Adrenal gland (tissue), 12 donors: Measurements from ENCODE around the gene CALML4. TPM values are rescaled to one million over a fixed set of nuclear protein-coding genes. Genes with fewer than 3 reads are reported as not detected.
A peak's percentile ranks its signal among the peaks of the same experiment; 100 is the strongest.

Experiments
- DNase-seq, 7 donors: peaks; one replicate each; pipeline ENCODE4 v3.0.0-alpha.2; 2019 to 2020
- H3K27ac ChIP-seq, 5 donors: fragments of 200-600 bp; sonication (generic) in 4 of 5; 1 replicate in 3 of 5; 2 replicates in 2 of 5; pipeline versions ENCODE4 v1.5.1 to v1.8.0; 2016 to 2020; ENCODE audit warnings: mild to moderate bottlenecking in 1 of 5
- H3K27me3 ChIP-seq: fragments of 200-600 bp; 2 replicates; pipeline ENCODE4 v1.8.0; 2021
- H3K36me3 ChIP-seq, 2 donors: fragments of 200-600 bp; replicated peaks in 1 of 2; 1 replicate in 1 of 2; 2 replicates in 1 of 2; pipeline versions ENCODE4 v1.5.1 to v1.8.0; 2018 to 2022
- H3K4me1 ChIP-seq, 2 donors: fragments of 200-600 bp; replicated peaks in 1 of 2; 1 replicate in 1 of 2; 2 replicates in 1 of 2; pipeline versions ENCODE4 v1.5.1 to v1.8.0; 2018 to 2021
- H3K4me3 ChIP-seq, 4 donors: fragments of 200-600 bp; sonication (generic) in 3 of 4; one replicate each; pipeline ENCODE4 v1.5.1; 2016 to 2018
- H3K9me3 ChIP-seq, 3 donors: fragments of 200-600 bp; sonication (generic) in 1 of 3; replicated peaks in 1 of 3; 1 replicate in 2 of 3; 2 replicates in 1 of 3; pipeline versions ENCODE4 v1.5.1 to v1.8.0; 2016 to 2021
- CTCF ChIP-seq, 6 experiments: fragments of 450-650 bp in 4 of 6; fragments of 200-600 bp in 2 of 6; sonication (generic) in 1 of 6; IDR thresholded peaks; 1 replicate in 5 of 6; 2 replicates in 1 of 6; pipeline versions ENCODE4 v1.5.1 to v1.8.0; 2016 to 2021; ENCODE audit warnings: antibody characterized with exemption in 6 of 6, mild to moderate bottlenecking in 2 of 6, moderate library complexity in 1 of 6
- POLR2A ChIP-seq, 2 donors: fragments of 450-650 bp; IDR thresholded peaks; one replicate each; pipeline ENCODE4 v1.6.1; 2017; ENCODE audit warnings: antibody characterized with exemption in 2 of 2, mild to moderate bottlenecking in 2 of 2, moderate library complexity in 1 of 2
- WGBS, 4 donors: extraction: QIAGEN DNeasy Blood & Tissue Kit in 2 of 4; methylation state at CpG; one replicate each; pipeline versions ENCODE4 v1.1.5 to v1.1.7; 2013 to 2017; 5-methylcytosine and 5-hydroxymethylcytosine counted together
- intact Hi-C, 2 donors: fragments of 100-400 bp; cut with DNase I; formaldehyde crosslinking; loops; one replicate each; pipeline versions ENCODE4 v1.14.1 to v1.15.0; 2022 to 2023
- polyA plus RNA-seq, 3 donors: library from polyadenylated mRNA; stranded (reverse); fragments of 200-250 nt in 2 of 3; fragments of 350-450 nt in 1 of 3; fragmentation: Illumina TruSeq in 1 of 3; extraction: RNeasy Lipid Tissue Mini Kit (QIAGEN cat#74804) in 1 of 3; gene quantifications; one replicate each; pipeline ENCODE4 v1.2.3, GENCODE V29; 2013 to 2014
- total RNA-seq, 9 donors: library from RNA; depleted of rRNA in 4 of 9; stranded (reverse); fragments of >200 nt in 4 of 9; fragments of 120-200 nt in 1 of 9; fragmentation: NEBNext Ultra II Directional in 1 of 9; extraction: Animal tissue kit (Norgen Biotek cat#: 25700) in 1 of 9; gene quantifications; one replicate each; pipeline versions ENCODE4 v1.1.0 to v1.2.4, GENCODE V29; 2013 to 2023
- donor health status: healthy with polysubstance abuse.
- donor health status: Bipolar disorder and iron deficiency.
- donor health status: DM: yes; HTN: yes; CAD: no.
- donor health status: DM: no; HTN: no; CAD: no.
- donor health status: DM: no; HTN: no; CAD: no.
- donor health status: DM: yes; HTN: yes; CAD: no.

The CALML4 gene
- total and polyA plus RNA-seq, 12 donors = 3.3 to 25.1 (median 7.2) TPM

- intact Hi-C loops = no loop called here
- Histone ChIP-seq H3K4me1 (no peaks in the 10 kb centered on the region), H3K27me3 (no peaks in the 10 kb centered on the region), H3K36me3 (no peaks in the 10 kb centered on the region), H3K9me3 (no peaks in the 10 kb centered on the region), H3K27ac (no peak overlapping the region), H3K4me3 (peak overlapping the region in 1 of 4 donors; percentile 31)
- 36 to 73% (median 40%) methylated on average over 3 to 23 of the region's 23 CpGs for WGBS, 4 donors
- TF ChIP-seq CTCF (IDR thresholded peaks at IDR 0.05) (peak; percentile 73 to 86 (median 83)), POLR2A (IDR thresholded peaks at IDR 0.05) (no peak)
- DNase-seq = peak; percentile 58 to 79 (median 69)
Observed at GRCh38 chr15:68210821-68211655, 5.9 kb upstream of the CALML4 start.

DNA sequence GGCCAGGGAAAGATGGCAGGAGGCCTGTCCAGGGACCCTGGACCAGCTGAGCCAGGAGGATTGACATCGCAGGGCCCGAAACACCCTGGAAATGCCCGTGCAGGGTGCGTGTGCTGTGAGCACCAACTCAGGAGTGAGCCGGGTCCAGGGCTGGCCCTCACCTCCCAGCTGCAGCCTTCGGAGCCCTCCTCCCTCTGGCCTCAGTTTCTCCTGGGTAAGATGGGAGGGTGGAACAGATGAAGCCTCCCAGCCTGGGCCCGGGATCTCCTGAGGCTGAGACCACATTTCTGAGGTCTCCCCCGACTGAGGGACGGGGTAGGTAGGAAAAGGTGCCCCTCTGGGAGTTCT is 5.3 kb upstream of the CALML4 start:
- Histone ChIP-seq H3K9me3 (no peaks in the 10 kb centered on the region), H3K27ac (no peak overlapping the region), H3K4me3 (peak overlapping the region in 1 of 4 donors; percentile 31), H3K4me1 (peaks cover 3 to 5% of the 10 kb centered on the region in 2 donors), H3K36me3 (no peaks in the 10 kb centered on the region), H3K27me3 (no peaks in the 10 kb centered on the region)
- TF ChIP-seq CTCF (IDR thresholded peaks at IDR 0.05) = no peak
- TF ChIP-seq POLR2A (IDR thresholded peaks at IDR 0.05) = no peak
- peak in 2 of 7 donors; percentile 10 to 41 for DNase-seq
- intact Hi-C loops = no loop called here
- WGBS, 4 donors = 68 to 88% (median 80%) methylated on average over 7 to 9 of the region's 9 CpGs

- Histone ChIP-seq H3K36me3 (no peaks in the 10 kb centered on the region), H3K9me3 (no peaks in the 10 kb centered on the region), H3K27ac (no peak overlapping the region), H3K4me3 (no peak overlapping the region), H3K4me1 (peaks cover 8 to 10% of the 10 kb centered on the region in 2 donors), H3K27me3 (no peaks in the 10 kb centered on the region)
- DNase-seq = peak in 3 of 7 donors; percentile 6 to 46 (median 15)
- WGBS, 4 donors = 72 to 85% (median 81%) methylated on average over 12 to 13 of the region's 13 CpGs
- TF ChIP-seq CTCF (IDR thresholded peaks at IDR 0.05) (no peak), POLR2A (IDR thresholded peaks at IDR 0.05) (no peak)
- intact Hi-C loops = loop anchor here (5.0 kb wide), 1 partner anchor 348 kb away; no protein-coding TSS in a partner anchor
Observed at GRCh38 chr15:68209735-68210408, 4.7 kb upstream of the CALML4 start.

DNA sequence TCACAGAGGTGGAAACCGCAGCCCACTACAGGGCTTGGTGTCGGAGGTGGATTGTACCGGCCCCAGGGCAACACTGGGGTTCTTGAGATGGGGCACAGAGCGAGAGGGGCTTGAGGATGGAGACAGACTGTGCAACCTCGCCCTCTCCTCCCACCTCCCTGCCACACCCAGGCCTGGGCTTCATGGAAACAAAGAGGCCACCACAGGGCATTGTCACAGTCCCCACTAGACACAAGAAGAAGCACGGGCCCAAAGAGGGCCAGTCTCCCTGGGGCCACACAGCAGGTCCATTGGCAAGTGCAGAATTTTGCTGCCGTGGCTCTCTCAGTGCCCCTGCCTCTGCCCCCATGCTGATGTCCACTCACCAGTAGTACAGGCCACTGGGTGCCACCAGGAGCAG is 4.1 kb upstream of the CALML4 start:
- no peaks in the 10 kb centered on the region for H3K36me3 ChIP-seq
- H3K4me3 ChIP-seq = no peak overlapping the region
- peak in 2 of 7 donors; percentile 14 to 39 for DNase-seq
- no peak overlapping the region for H3K27ac ChIP-seq
- H3K9me3 ChIP-seq = no peaks in the 10 kb centered on the region
- 80 to 98% (median 92%) methylated on average over 6 to 7 of the region's 7 CpGs for WGBS, 4 donors
- TF ChIP-seq POLR2A (IDR thresholded peaks at IDR 0.05) (no peak), CTCF (IDR thresholded peaks at IDR 0.05) (no peak)
- H3K27me3 ChIP-seq = no peaks in the 10 kb centered on the region
- intact Hi-C loops = loop anchor here (5.0 kb wide), 1 partner anchor 347 kb away; no protein-coding TSS in a partner anchor
- H3K4me1 ChIP-seq = peaks cover 12 to 16% of the 10 kb centered on the region in 2 donors
